ENCODE data around the gene ADD2. TPM values are rescaled to one million over a fixed set of nuclear protein-coding genes. Genes with fewer than 3 reads are reported as not detected.

The ADD2 gene
- total and polyA plus RNA-seq, 4 donors, result 0.08 to 156 (median 0.16) TPM; not detected in 1

- no peak for DNase-seq (ENCODE audit: low spot score)
- no peaks in the 10 kb centered on the region for H3K4me1 ChIP-seq (ENCODE audit: control insufficient read depth in 4 of 4, insufficient read depth in 4 of 4, low read length in 3 of 4)
- 83% methylated on average over 3 of the region's 3 CpGs for WGBS
- H3K4me3 ChIP-seq (ENCODE audit: low read depth in 1 of 3, low read length in 3 of 3), result no peak overlapping the region
- H3K9ac ChIP-seq (ENCODE audit: low read depth in 1 of 2, low read length in 2 of 2), result no peak overlapping the region
- H3K9me3 ChIP-seq (ENCODE audit: control insufficient read depth in 4 of 4, low read length in 3 of 4), result peaks cover 0 to 4% (median 0%) of the 10 kb centered on the region in 4 donors
- H3K27ac ChIP-seq (ENCODE audit: low read depth in 1 of 2, low read length in 2 of 2), result no peak overlapping the region
- peaks cover 0 to 7% (median 6%) of the 10 kb centered on the region in 4 donors for H3K27me3 ChIP-seq (ENCODE audit: control insufficient read depth in 4 of 4, insufficient read depth in 4 of 4, low read length in 3 of 4)
- no peaks in the 10 kb centered on the region for H3K36me3 ChIP-seq (ENCODE audit: control insufficient read depth in 4 of 4, insufficient read depth in 3 of 4, low read depth in 1 of 4, low read length in 3 of 4)
- TF ChIP-seq, protein P1, sequence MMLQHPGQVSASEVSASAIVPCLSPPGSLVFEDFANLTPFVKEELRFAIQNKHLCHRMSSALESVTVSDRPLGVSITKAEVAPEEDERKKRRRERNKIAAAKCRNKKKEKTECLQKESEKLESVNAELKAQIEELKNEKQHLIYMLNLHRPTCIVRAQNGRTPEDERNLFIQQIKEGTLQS (IDR thresholded peaks at IDR 0.05), result no peak
- TF ChIP-seq, protein P2, sequence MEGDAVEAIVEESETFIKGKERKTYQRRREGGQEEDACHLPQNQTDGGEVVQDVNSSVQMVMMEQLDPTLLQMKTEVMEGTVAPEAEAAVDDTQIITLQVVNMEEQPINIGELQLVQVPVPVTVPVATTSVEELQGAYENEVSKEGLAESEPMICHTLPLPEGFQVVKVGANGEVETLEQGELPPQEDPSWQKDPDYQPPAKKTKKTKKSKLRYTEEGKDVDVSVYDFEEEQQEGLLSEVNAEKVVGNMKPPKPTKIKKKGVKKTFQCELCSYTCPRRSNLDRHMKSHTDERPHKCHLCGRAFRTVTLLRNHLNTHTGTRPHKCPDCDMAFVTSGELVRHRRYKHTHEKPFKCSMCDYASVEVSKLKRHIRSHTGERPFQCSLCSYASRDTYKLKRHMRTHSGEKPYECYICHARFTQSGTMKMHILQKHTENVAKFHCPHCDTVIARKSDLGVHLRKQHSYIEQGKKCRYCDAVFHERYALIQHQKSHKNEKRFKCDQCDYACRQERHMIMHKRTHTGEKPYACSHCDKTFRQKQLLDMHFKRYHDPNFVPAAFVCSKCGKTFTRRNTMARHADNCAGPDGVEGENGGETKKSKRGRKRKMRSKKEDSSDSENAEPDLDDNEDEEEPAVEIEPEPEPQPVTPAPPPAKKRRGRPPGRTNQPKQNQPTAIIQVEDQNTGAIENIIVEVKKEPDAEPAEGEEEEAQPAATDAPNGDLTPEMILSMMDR (IDR thresholded peaks at IDR 0.05; ENCODE audit: low read depth, low read length, missing input control), result no peak
- TF ChIP-seq HNF4A (conservative IDR thresholded peaks at IDR 0.05) (no peak), YY1 (IDR thresholded peaks at IDR 0.05) (no peak), JUND (IDR thresholded peaks at IDR 0.05) (no peak), HNF4G (IDR thresholded peaks at IDR 0.05) (no peak), EGR1 (IDR thresholded peaks at IDR 0.05; ENCODE audit: low read depth in 2 of 2) (no peak), FOXA1 (IDR thresholded peaks at IDR 0.05) (no peak), ZBTB33 (IDR thresholded peaks at IDR 0.05) (no peak), RAD21 (IDR thresholded peaks at IDR 0.05) (no peak), MAX (IDR thresholded peaks at IDR 0.05) (no peak)
- TF ChIP-seq, protein P3, sequence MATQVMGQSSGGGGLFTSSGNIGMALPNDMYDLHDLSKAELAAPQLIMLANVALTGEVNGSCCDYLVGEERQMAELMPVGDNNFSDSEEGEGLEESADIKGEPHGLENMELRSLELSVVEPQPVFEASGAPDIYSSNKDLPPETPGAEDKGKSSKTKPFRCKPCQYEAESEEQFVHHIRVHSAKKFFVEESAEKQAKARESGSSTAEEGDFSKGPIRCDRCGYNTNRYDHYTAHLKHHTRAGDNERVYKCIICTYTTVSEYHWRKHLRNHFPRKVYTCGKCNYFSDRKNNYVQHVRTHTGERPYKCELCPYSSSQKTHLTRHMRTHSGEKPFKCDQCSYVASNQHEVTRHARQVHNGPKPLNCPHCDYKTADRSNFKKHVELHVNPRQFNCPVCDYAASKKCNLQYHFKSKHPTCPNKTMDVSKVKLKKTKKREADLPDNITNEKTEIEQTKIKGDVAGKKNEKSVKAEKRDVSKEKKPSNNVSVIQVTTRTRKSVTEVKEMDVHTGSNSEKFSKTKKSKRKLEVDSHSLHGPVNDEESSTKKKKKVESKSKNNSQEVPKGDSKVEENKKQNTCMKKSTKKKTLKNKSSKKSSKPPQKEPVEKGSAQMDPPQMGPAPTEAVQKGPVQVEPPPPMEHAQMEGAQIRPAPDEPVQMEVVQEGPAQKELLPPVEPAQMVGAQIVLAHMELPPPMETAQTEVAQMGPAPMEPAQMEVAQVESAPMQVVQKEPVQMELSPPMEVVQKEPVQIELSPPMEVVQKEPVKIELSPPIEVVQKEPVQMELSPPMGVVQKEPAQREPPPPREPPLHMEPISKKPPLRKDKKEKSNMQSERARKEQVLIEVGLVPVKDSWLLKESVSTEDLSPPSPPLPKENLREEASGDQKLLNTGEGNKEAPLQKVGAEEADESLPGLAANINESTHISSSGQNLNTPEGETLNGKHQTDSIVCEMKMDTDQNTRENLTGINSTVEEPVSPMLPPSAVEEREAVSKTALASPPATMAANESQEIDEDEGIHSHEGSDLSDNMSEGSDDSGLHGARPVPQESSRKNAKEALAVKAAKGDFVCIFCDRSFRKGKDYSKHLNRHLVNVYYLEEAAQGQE (IDR thresholded peaks at IDR 0.05), result no peak
Measured at GRCh38 chr2:70776266-70776665, 8.3 kb upstream of the ADD2 start.

DNA sequence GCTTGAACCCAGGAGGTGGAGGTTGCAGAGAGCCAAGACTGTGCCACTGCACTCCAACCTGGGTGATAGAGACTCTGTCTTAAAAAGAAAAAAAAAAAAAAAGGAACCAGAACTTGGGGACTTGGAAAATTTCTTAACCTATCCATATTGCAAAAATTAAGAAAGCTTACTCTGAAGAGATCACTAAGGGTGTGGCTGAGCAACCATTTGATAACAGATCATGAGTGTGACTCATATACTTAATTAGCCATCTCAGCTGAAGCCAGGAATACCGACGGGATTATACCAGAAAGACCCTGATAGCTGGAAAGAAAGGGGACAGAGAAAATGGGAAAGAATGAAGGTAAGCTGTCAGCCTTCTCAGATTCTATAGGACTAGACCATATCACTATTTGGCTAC is 7.1 kb upstream of the ADD2 start:
- peaks cover 0 to 4% (median 0%) of the 10 kb centered on the region in 4 donors for H3K9me3 ChIP-seq (ENCODE audit: control insufficient read depth in 4 of 4, low read length in 3 of 4)
- WGBS, result 56% methylated on average over 2 of the region's 2 CpGs
- H3K4me1 ChIP-seq (ENCODE audit: control insufficient read depth in 4 of 4, insufficient read depth in 4 of 4, low read length in 3 of 4), result no peaks in the 10 kb centered on the region
- no peak overlapping the region for H3K9ac ChIP-seq (ENCODE audit: low read depth in 1 of 2, low read length in 2 of 2)
- H3K4me3 ChIP-seq (ENCODE audit: low read depth in 1 of 3, low read length in 3 of 3), result no peak overlapping the region
- DNase-seq (ENCODE audit: low spot score), result no peak
- peaks cover 0 to 7% (median 6%) of the 10 kb centered on the region in 4 donors for H3K27me3 ChIP-seq (ENCODE audit: control insufficient read depth in 4 of 4, insufficient read depth in 4 of 4, low read length in 3 of 4)
- no peaks in the 10 kb centered on the region for H3K36me3 ChIP-seq (ENCODE audit: control insufficient read depth in 4 of 4, insufficient read depth in 3 of 4, low read depth in 1 of 4, low read length in 3 of 4)
- H3K27ac ChIP-seq (ENCODE audit: low read depth in 1 of 2, low read length in 2 of 2), result no peak overlapping the region
- no peak for TF ChIP-seq HNF4A (conservative IDR thresholded peaks at IDR 0.05)
- no peak for TF ChIP-seq NR2F2 (IDR thresholded peaks at IDR 0.05)
- TF ChIP-seq TAF1 (conservative IDR thresholded peaks at IDR 0.05), result no peak
- no peak for TF ChIP-seq EGR1 (IDR thresholded peaks at IDR 0.05; ENCODE audit: low read depth in 2 of 2)
- no peak for TF ChIP-seq HNF4G (IDR thresholded peaks at IDR 0.05)
- TF ChIP-seq, protein P1 (IDR thresholded peaks at IDR 0.05), result no peak
- TF ChIP-seq FOXA2 (IDR thresholded peaks at IDR 0.05), result no peak
- no peak for TF ChIP-seq RXRA (IDR thresholded peaks at IDR 0.05)
- TF ChIP-seq MAX (IDR thresholded peaks at IDR 0.05), result no peak
- no peak for TF ChIP-seq FOXA1 (IDR thresholded peaks at IDR 0.05)
- TF ChIP-seq, protein P3 (IDR thresholded peaks at IDR 0.05), result no peak
- no peak for TF ChIP-seq SP1 (IDR thresholded peaks at IDR 0.05)
- no peak for TF ChIP-seq YY1 (IDR thresholded peaks at IDR 0.05)
- no peak for TF ChIP-seq RAD21 (IDR thresholded peaks at IDR 0.05)
- no peak for TF ChIP-seq GABPA (IDR thresholded peaks at IDR 0.05 in 1 of 2, conservative IDR thresholded peaks at IDR 0.05 in 1 of 2)

Measured in liver (tissue), 9 donors.